MM.1S (cell line): ENCODE data around the gene NLRP5.

Experiments used
- DNase-seq: peaks from one replicate; pipeline ENCODE4 v3.0.0-alpha.2; 2015
- H2AFZ ChIP-seq: fragments of 300-600 bp; sonication (generic); 2 replicates; pipeline ENCODE4 v1.6.0; 2016; ENCODE audit warnings: antibody characterized with exemption, low read length
- H3F3A ChIP-seq: fragments of 300-600 bp; sonication (generic); 2 replicates; pipeline ENCODE4 v1.6.1; 2016; ENCODE audit warnings: mild to moderate bottlenecking, antibody characterized with exemption, low read length, moderate library complexity, mixed read lengths; ENCODE audit not compliant: insufficient read depth
- H3K27ac ChIP-seq: fragments of 300-600 bp; sonication (generic); 2 replicates; pipeline ENCODE4 v1.5.1; 2016; ENCODE audit warnings: mild to moderate bottlenecking, low read length
- H3K27me3 ChIP-seq: fragments of 300-600 bp; sonication (generic); replicated peaks from 2 replicates; pipeline ENCODE4 v1.6.0; 2016; ENCODE audit warnings: low read length; ENCODE audit not compliant: insufficient read depth
- H3K36me3 ChIP-seq: fragments of 300-600 bp; sonication (generic); replicated peaks from 2 replicates; pipeline ENCODE4 v1.6.1; 2016; ENCODE audit warnings: mild to moderate bottlenecking, low read length, mixed read lengths; ENCODE audit not compliant: insufficient read depth
- H3K4me1 ChIP-seq: fragments of 300-600 bp; sonication (generic); 2 replicates; pipeline ENCODE4 v1.6.1; 2016; ENCODE audit warnings: low read length, mixed read lengths
- H3K4me2 ChIP-seq: fragments of 300-600 bp; sonication (generic); 2 replicates; pipeline ENCODE4 v1.6.0; 2016; ENCODE audit warnings: low read depth, low read length
- H3K4me3 ChIP-seq: fragments of 300-600 bp; sonication (generic); 2 replicates; pipeline ENCODE4 v1.5.1; 2016; ENCODE audit warnings: low read length, mixed read lengths
- H3K79me2 ChIP-seq: fragments of 300-600 bp; sonication (generic); 2 replicates; pipeline ENCODE4 v1.6.1; 2016; ENCODE audit warnings: mixed run types, low read length, mixed read lengths
- H3K9ac ChIP-seq: fragments of 300-600 bp; sonication (generic); 2 replicates; pipeline ENCODE4 v1.6.1; 2016; ENCODE audit warnings: low read length, mixed read lengths
- H3K9me2 ChIP-seq: fragments of 300-600 bp; sonication (generic); replicated peaks from 2 replicates; pipeline ENCODE4 v1.6.1; 2016; ENCODE audit warnings: mild to moderate bottlenecking, low read length, mixed read lengths; ENCODE audit not compliant: insufficient read depth
- H3K9me3 ChIP-seq: fragments of 300-600 bp; sonication (generic); replicated peaks from 2 replicates; pipeline ENCODE4 v1.6.1; 2016; ENCODE audit warnings: mild to moderate bottlenecking, low read length, mixed read lengths; ENCODE audit not compliant: insufficient read depth
- H4K20me1 ChIP-seq: fragments of 300-600 bp; sonication (generic); 2 replicates; pipeline ENCODE4 v1.6.1; 2016; ENCODE audit warnings: mild to moderate bottlenecking, low read length, moderate library complexity, mixed read lengths; ENCODE audit not compliant: insufficient read depth
- CTCF ChIP-seq: fragments of 300-600 bp; sonication (generic); IDR thresholded peaks from 2 replicates; pipeline ENCODE4 v1.5.1; 2016; ENCODE audit warnings: antibody characterized with exemption, low read length, mixed read lengths
- EZH2 ChIP-seq: fragments of 300-600 bp; sonication (generic); optimal IDR thresholded peaks from 2 replicates; pipeline ENCODE3; 2017; ENCODE audit warnings: low read depth, mild to moderate bottlenecking, antibody characterized with exemption, low read length, mixed read lengths
- EZH2phosphoT487 ChIP-seq: fragments of 300-600 bp; sonication (generic); IDR thresholded peaks from 2 replicates; pipeline ENCODE4 v1.6.1; 2018; ENCODE audit warnings: antibody characterized with exemption, low read length

Gene NLRP5

GRCh38 chr19:56099638-56100539, 113.3 kb downstream of the NLRP5 start:
- Histone ChIP-seq H3K79me2 (peaks cover 70% of the 10 kb centered on the region), H3K9me2 (no peaks in the 10 kb centered on the region), H3F3A (no peaks in the 10 kb centered on the region), H4K20me1 (no peaks in the 10 kb centered on the region), H3K4me3 (no peak overlapping the region), H3K27me3 (no peaks in the 10 kb centered on the region), H3K4me2 (no peak overlapping the region), H3K9me3 (no peaks in the 10 kb centered on the region), H3K4me1 (no peaks in the 10 kb centered on the region), H2AFZ (no peak overlapping the region), H3K27ac (no peak overlapping the region), H3K36me3 (peaks cover 3% of the 10 kb centered on the region; the same call in 1 of the 2 replicates), H3K9ac (no peak overlapping the region)
- no peak for DNase-seq
- TF ChIP-seq EZH2phosphoT487 (no peak), EZH2 (no peak)

GRCh38 chr19:56101095-56101494, 114.5 kb downstream of the NLRP5 start:
- Histone ChIP-seq H3K36me3 (peaks cover 3% of the 10 kb centered on the region; the same call in 1 of the 2 replicates), H3K9me3 (no peaks in the 10 kb centered on the region), H3K27me3 (no peaks in the 10 kb centered on the region), H2AFZ (no peak overlapping the region), H3K27ac (no peak overlapping the region), H3K4me2 (no peak overlapping the region), H3K79me2 (peaks cover 72% of the 10 kb centered on the region), H3K9me2 (no peaks in the 10 kb centered on the region), H3F3A (no peaks in the 10 kb centered on the region), H3K9ac (no peak overlapping the region), H4K20me1 (no peaks in the 10 kb centered on the region), H3K4me3 (no peak overlapping the region), H3K4me1 (no peaks in the 10 kb centered on the region)
- DNase-seq = no peak
- TF ChIP-seq CTCF (no peak), EZH2phosphoT487 (no peak), EZH2 (no peak)

- DNase-seq = no peak
- no peaks in the 10 kb centered on the region for H3K9me2 ChIP-seq
- H3K4me3 ChIP-seq = no peak overlapping the region
- TF ChIP-seq EZH2phosphoT487 = no peak
- no peak for TF ChIP-seq EZH2
- TF ChIP-seq CTCF = no peak
- peaks cover 3% of the 10 kb centered on the region; the same call in 1 of the 2 replicates for H3K36me3 ChIP-seq
- H4K20me1 ChIP-seq = peaks cover 6% of the 10 kb centered on the region; the same call in 1 of the 2 replicates
- H3K27me3 ChIP-seq = no peaks in the 10 kb centered on the region
- H3K79me2 ChIP-seq = peaks cover 78% of the 10 kb centered on the region
- no peaks in the 10 kb centered on the region for H3F3A ChIP-seq
- no peaks in the 10 kb centered on the region for H3K9me3 ChIP-seq
- H2AFZ ChIP-seq = no peak overlapping the region
- no peak overlapping the region for H3K27ac ChIP-seq
- no peaks in the 10 kb centered on the region for H3K4me1 ChIP-seq
- no peak overlapping the region for H3K9ac ChIP-seq
- H3K4me2 ChIP-seq = no peak overlapping the region
These were observed 115.4 kb downstream of the NLRP5 start for GRCh38 chr19:56101746-56102535.
